Glutamatergic neuron (in vitro differentiated cells): ENCODE results near the gene KHNYN. TPM values are rescaled to one million over a fixed set of nuclear protein-coding genes. Genes with fewer than 3 reads are reported as not detected.
A peak's percentile ranks its signal among the peaks of the same experiment; 100 is the strongest.

Source experiments
- DNase-seq: peaks from one replicate; pipeline ENCODE4 v3.0.0; 2022
- H3K27ac Mint-ChIP-seq: one replicate; pipeline ENCODE4 v1.8.0; 2020; ENCODE audit warnings: mild to moderate bottlenecking, mixed read lengths, inconsistent platforms; ENCODE audit not compliant: unreplicated experiment
- H3K27me3 Mint-ChIP-seq: one replicate; pipeline ENCODE4 v1.8.0; 2020; ENCODE audit warnings: mild to moderate bottlenecking, moderate library complexity, mixed read lengths, inconsistent platforms; ENCODE audit not compliant: unreplicated experiment
- H3K36me3 Mint-ChIP-seq: one replicate; pipeline ENCODE4 v1.8.0; 2020; ENCODE audit warnings: mild to moderate bottlenecking, mixed read lengths, inconsistent platforms; ENCODE audit not compliant: unreplicated experiment
- H3K4me1 Mint-ChIP-seq: one replicate; pipeline ENCODE4 v1.8.0; 2020; ENCODE audit warnings: mild to moderate bottlenecking, low read depth, mixed read lengths, inconsistent platforms; ENCODE audit not compliant: unreplicated experiment
- H3K4me3 Mint-ChIP-seq: one replicate; pipeline ENCODE4 v1.8.0; 2020; ENCODE audit warnings: mild to moderate bottlenecking, mixed read lengths, inconsistent platforms; ENCODE audit not compliant: unreplicated experiment
- H3K9me3 Mint-ChIP-seq: one replicate; pipeline ENCODE4 v1.8.0; 2020; ENCODE audit warnings: mild to moderate bottlenecking, moderate library complexity, mixed read lengths, inconsistent platforms; ENCODE audit not compliant: unreplicated experiment
- CTCF ChIP-seq: fragments of 200-600 bp; sonication (generic); IDR thresholded peaks from one replicate; pipeline ENCODE4 v1.5.0; 2021; ENCODE audit not compliant: partially characterized antibody, unreplicated experiment
- total RNA-seq: library from RNA; stranded (reverse); fragmentation: NEBNext Ultra II Directional; extraction: Animal tissue kit (Norgen Biotek cat#: 25700); gene quantifications from one replicate; pipeline ENCODE4 v1.2.1, GENCODE V29; 2021; ENCODE audit not compliant: unreplicated experiment

Gene KHNYN
- total RNA-seq, 1 donor from 2014 or later, result 28.9 TPM

- Mint-ChIP-seq H3K4me3 (no peak overlapping the region), H3K27me3 (peaks cover 6% of the 10 kb centered on the region), H3K36me3 (no peaks in the 10 kb centered on the region), H3K9me3 (no peaks in the 10 kb centered on the region), H3K27ac (no peak overlapping the region), H3K4me1 (no peaks in the 10 kb centered on the region)
- no peak for DNase-seq
- no peak for TF ChIP-seq CTCF
Measured at GRCh38 chr14:24392325-24393091, 37.2 kb upstream of the KHNYN start.

GRCh38 chr14:24394275-24394674 is 35.5 kb upstream of the KHNYN start:
- no peak for DNase-seq
- no peaks in the 10 kb centered on the region for H3K36me3 Mint-ChIP-seq
- TF ChIP-seq CTCF, result no peak
- H3K27ac Mint-ChIP-seq, result no peak overlapping the region
- H3K4me3 Mint-ChIP-seq, result no peak overlapping the region
- no peaks in the 10 kb centered on the region for H3K9me3 Mint-ChIP-seq
- peaks cover 6% of the 10 kb centered on the region for H3K27me3 Mint-ChIP-seq
- H3K4me1 Mint-ChIP-seq, result no peaks in the 10 kb centered on the region

- no peak for DNase-seq
- TF ChIP-seq CTCF, result no peak
- Mint-ChIP-seq H3K9me3 (no peaks in the 10 kb centered on the region), H3K27me3 (peaks cover 3% of the 10 kb centered on the region), H3K27ac (peak overlapping the region; percentile 17), H3K4me3 (no peak overlapping the region), H3K36me3 (no peaks in the 10 kb centered on the region), H3K4me1 (peaks cover 4% of the 10 kb centered on the region)
Measured at GRCh38 chr14:24395609-24396582, 33.9 kb upstream of the KHNYN start.

GRCh38 chr14:24397639-24398292 is 32.0 kb upstream of the KHNYN start:
- Mint-ChIP-seq H3K9me3 (peaks cover 2% of the 10 kb centered on the region), H3K36me3 (no peaks in the 10 kb centered on the region), H3K27ac (no peak overlapping the region), H3K4me1 (peaks cover 16% of the 10 kb centered on the region), H3K4me3 (peak overlapping the region; percentile 57), H3K27me3 (peaks cover 5% of the 10 kb centered on the region)
- no peak for TF ChIP-seq CTCF
- no peak for DNase-seq
